ENCODE data around the gene SPTBN4. TPM values are rescaled to one million over a fixed set of nuclear protein-coding genes. Genes with fewer than 3 reads are reported as not detected.

SPTBN4 gene
- total RNA-seq, 5 donors from 2014 or later (not counting 1 experiment from before 2014, with no cell fraction given), result 0.37 to 1.2 (median 0.66) TPM

DNA sequence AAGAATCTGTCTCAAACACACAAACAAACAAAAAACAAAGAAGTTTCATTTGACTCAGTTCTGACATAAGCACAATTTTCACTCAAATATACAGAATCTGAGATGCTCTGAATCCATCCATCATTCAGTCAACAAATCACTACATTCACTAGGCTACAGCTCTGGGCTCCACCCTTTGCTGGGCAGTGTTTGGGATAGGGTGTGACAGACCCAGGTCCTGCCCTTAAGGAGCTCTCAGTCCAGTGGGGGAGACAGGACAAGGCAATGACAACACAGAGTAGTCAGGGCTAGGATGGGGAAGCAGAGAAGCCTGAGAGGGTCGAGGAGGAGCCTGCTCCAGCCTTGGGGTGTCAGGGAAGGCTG lies 45.3 kb downstream of the SPTBN4 start:
- H3K36me3 Mint-ChIP-seq, result no peaks in the 10 kb centered on the region
- H3K4me3 Mint-ChIP-seq, result peak overlapping the region in 1 of 3 donors; percentile 62
- H3K36me3 ChIP-seq (ENCODE audit: control insufficient read depth in 2 of 2, extremely low read depth in 1 of 2, insufficient read depth in 1 of 2, low read length in 1 of 2), result no peaks in the 10 kb centered on the region
- H3K4me3 ChIP-seq (ENCODE audit: control insufficient read depth in 1 of 2, extremely low read depth in 1 of 2, low read length in 1 of 2), result no peak overlapping the region
- CTCF ChIA-PET, result no interaction called here
- peaks cover 0 to 5% of the 10 kb centered on the region in 2 experiments for H3K4me1 ChIP-seq (ENCODE audit: control insufficient read depth in 1 of 2, extremely low read depth in 1 of 2, insufficient read depth in 2 of 2, low read length in 2 of 2)
- no peak for DNase-seq
- peaks cover 4 to 6% (median 6%) of the 10 kb centered on the region in 3 donors for H3K4me1 Mint-ChIP-seq
- WGBS (ENCODE audit: insufficient coverage), result 11% methylated on average over 1 of the region's 1 CpG
- POLR2A ChIA-PET, result no interaction called here
- no peak overlapping the region for H3K27ac ChIP-seq (ENCODE audit: low read length)
- no peak for ATAC-seq (replicated peaks in 1 of 4)
- H3K9me3 ChIP-seq, result no peaks in the 10 kb centered on the region
- peaks cover 14 to 60% of the 10 kb centered on the region in 2 experiments for H3K27me3 ChIP-seq (replicated peaks in 1 of 2; ENCODE audit: control insufficient read depth in 2 of 2, extremely low read depth in 1 of 2, insufficient read depth in 2 of 2, low read length in 1 of 2)
- no peaks in the 10 kb centered on the region for H3K9me3 Mint-ChIP-seq
- peaks cover 46 to 48% of the 10 kb centered on the region in 2 donors for H3K27me3 Mint-ChIP-seq
- no peak overlapping the region for H3K27ac Mint-ChIP-seq

- peaks cover 4 to 6% (median 6%) of the 10 kb centered on the region in 3 donors for H3K4me1 Mint-ChIP-seq
- no peak for DNase-seq
- no peaks in the 10 kb centered on the region for H3K9me3 Mint-ChIP-seq
- no peak overlapping the region for H3K27ac Mint-ChIP-seq
- POLR2A ChIA-PET, result no interaction called here
- ATAC-seq (replicated peaks in 1 of 4), result peak in 2 of 4 experiments; percentile 23 to 24
- no peak overlapping the region for H3K4me3 ChIP-seq (ENCODE audit: control insufficient read depth in 1 of 2, extremely low read depth in 1 of 2, low read length in 1 of 2)
- no peaks in the 10 kb centered on the region for H3K36me3 Mint-ChIP-seq
- H3K4me3 Mint-ChIP-seq, result peak overlapping the region in 1 of 3 donors; percentile 62
- CTCF ChIA-PET, result no interaction called here
- H3K27me3 Mint-ChIP-seq, result peaks cover 46 to 52% of the 10 kb centered on the region in 2 donors
- no peaks in the 10 kb centered on the region for H3K36me3 ChIP-seq (ENCODE audit: control insufficient read depth in 2 of 2, extremely low read depth in 1 of 2, insufficient read depth in 1 of 2, low read length in 1 of 2)
- peaks cover 0 to 5% of the 10 kb centered on the region in 2 experiments for H3K4me1 ChIP-seq (ENCODE audit: control insufficient read depth in 1 of 2, extremely low read depth in 1 of 2, insufficient read depth in 2 of 2, low read length in 2 of 2)
- H3K9me3 ChIP-seq, result no peaks in the 10 kb centered on the region
- peaks cover 14 to 63% of the 10 kb centered on the region in 2 experiments for H3K27me3 ChIP-seq (replicated peaks in 1 of 2; ENCODE audit: control insufficient read depth in 2 of 2, extremely low read depth in 1 of 2, insufficient read depth in 2 of 2, low read length in 1 of 2)
- WGBS (ENCODE audit: insufficient coverage), result 11% methylated on average over 105 of the region's 105 CpGs
- no peak overlapping the region for H3K27ac ChIP-seq (ENCODE audit: low read length)
These were observed 45.9 kb downstream of the SPTBN4 start for GRCh38 chr19:40512473-40513344.

GRCh38 chr19:40513345-40513678 lies 46.5 kb downstream of the SPTBN4 start:
- ATAC-seq (replicated peaks in 1 of 4) (no peak), DNase-seq (no peak)
- Histone ChIP-seq H3K4me1 (ENCODE audit: control insufficient read depth in 1 of 2, extremely low read depth in 1 of 2, insufficient read depth in 2 of 2, low read length in 2 of 2) (peaks cover 0 to 5% of the 10 kb centered on the region in 2 experiments), H3K27ac (ENCODE audit: low read length) (no peak overlapping the region), H3K9me3 (no peaks in the 10 kb centered on the region), H3K36me3 (ENCODE audit: control insufficient read depth in 2 of 2, extremely low read depth in 1 of 2, insufficient read depth in 1 of 2, low read length in 1 of 2) (no peaks in the 10 kb centered on the region), H3K27me3 (replicated peaks in 1 of 2; ENCODE audit: control insufficient read depth in 2 of 2, extremely low read depth in 1 of 2, insufficient read depth in 2 of 2, low read length in 1 of 2) (peaks cover 14 to 60% of the 10 kb centered on the region in 2 experiments), H3K4me3 (ENCODE audit: control insufficient read depth in 1 of 2, extremely low read depth in 1 of 2, low read length in 1 of 2) (no peak overlapping the region)
- WGBS (ENCODE audit: insufficient coverage), result 70% methylated on average over 25 of the region's 27 CpGs
- Mint-ChIP-seq H3K4me3 (peak overlapping the region in 1 of 3 donors; percentile 29), H3K9me3 (no peaks in the 10 kb centered on the region), H3K4me1 (peaks cover 4 to 6% (median 6%) of the 10 kb centered on the region in 3 donors), H3K27me3 (peaks cover 46 to 54% of the 10 kb centered on the region in 2 donors), H3K27ac (no peak overlapping the region), H3K36me3 (no peaks in the 10 kb centered on the region)
- ChIA-PET CTCF (no interaction called here), POLR2A (no interaction called here)

- H3K4me1 ChIP-seq (ENCODE audit: control insufficient read depth in 1 of 2, extremely low read depth in 1 of 2, insufficient read depth in 2 of 2, low read length in 2 of 2), result peaks cover 0 to 5% of the 10 kb centered on the region in 2 experiments
- H3K27ac ChIP-seq (ENCODE audit: low read length), result no peak overlapping the region
- H3K9me3 ChIP-seq, result no peaks in the 10 kb centered on the region
- POLR2A ChIA-PET, result no interaction called here
- no peaks in the 10 kb centered on the region for H3K36me3 Mint-ChIP-seq
- peaks cover 14 to 62% of the 10 kb centered on the region in 2 experiments for H3K27me3 ChIP-seq (replicated peaks in 1 of 2; ENCODE audit: control insufficient read depth in 2 of 2, extremely low read depth in 1 of 2, insufficient read depth in 2 of 2, low read length in 1 of 2)
- no peak for ATAC-seq (replicated peaks in 1 of 4)
- H3K4me1 Mint-ChIP-seq, result peaks cover 4 to 6% (median 6%) of the 10 kb centered on the region in 3 donors
- DNase-seq, result no peak
- no CpG with 5 or more reads among the region's 4 CpGs for WGBS (ENCODE audit: insufficient coverage)
- CTCF ChIA-PET, result no interaction called here
- H3K4me3 ChIP-seq (ENCODE audit: control insufficient read depth in 1 of 2, extremely low read depth in 1 of 2, low read length in 1 of 2), result no peak overlapping the region
- H3K27me3 Mint-ChIP-seq, result peaks cover 41 to 51% of the 10 kb centered on the region in 2 donors
- peak overlapping the region in 1 of 3 donors; percentile 29 for H3K4me3 Mint-ChIP-seq
- no peaks in the 10 kb centered on the region for H3K36me3 ChIP-seq (ENCODE audit: control insufficient read depth in 2 of 2, extremely low read depth in 1 of 2, insufficient read depth in 1 of 2, low read length in 1 of 2)
- H3K27ac Mint-ChIP-seq, result no peak overlapping the region
- no peaks in the 10 kb centered on the region for H3K9me3 Mint-ChIP-seq
These were observed 47.0 kb downstream of the SPTBN4 start for GRCh38 chr19:40513741-40514315.

GRCh38 chr19:40517248-40517647 lies 50.4 kb downstream of the SPTBN4 start:
- no peaks in the 10 kb centered on the region for H3K36me3 ChIP-seq (ENCODE audit: control insufficient read depth in 2 of 2, extremely low read depth in 1 of 2, insufficient read depth in 1 of 2, low read length in 1 of 2)
- no peak overlapping the region for H3K27ac Mint-ChIP-seq

DNA sequence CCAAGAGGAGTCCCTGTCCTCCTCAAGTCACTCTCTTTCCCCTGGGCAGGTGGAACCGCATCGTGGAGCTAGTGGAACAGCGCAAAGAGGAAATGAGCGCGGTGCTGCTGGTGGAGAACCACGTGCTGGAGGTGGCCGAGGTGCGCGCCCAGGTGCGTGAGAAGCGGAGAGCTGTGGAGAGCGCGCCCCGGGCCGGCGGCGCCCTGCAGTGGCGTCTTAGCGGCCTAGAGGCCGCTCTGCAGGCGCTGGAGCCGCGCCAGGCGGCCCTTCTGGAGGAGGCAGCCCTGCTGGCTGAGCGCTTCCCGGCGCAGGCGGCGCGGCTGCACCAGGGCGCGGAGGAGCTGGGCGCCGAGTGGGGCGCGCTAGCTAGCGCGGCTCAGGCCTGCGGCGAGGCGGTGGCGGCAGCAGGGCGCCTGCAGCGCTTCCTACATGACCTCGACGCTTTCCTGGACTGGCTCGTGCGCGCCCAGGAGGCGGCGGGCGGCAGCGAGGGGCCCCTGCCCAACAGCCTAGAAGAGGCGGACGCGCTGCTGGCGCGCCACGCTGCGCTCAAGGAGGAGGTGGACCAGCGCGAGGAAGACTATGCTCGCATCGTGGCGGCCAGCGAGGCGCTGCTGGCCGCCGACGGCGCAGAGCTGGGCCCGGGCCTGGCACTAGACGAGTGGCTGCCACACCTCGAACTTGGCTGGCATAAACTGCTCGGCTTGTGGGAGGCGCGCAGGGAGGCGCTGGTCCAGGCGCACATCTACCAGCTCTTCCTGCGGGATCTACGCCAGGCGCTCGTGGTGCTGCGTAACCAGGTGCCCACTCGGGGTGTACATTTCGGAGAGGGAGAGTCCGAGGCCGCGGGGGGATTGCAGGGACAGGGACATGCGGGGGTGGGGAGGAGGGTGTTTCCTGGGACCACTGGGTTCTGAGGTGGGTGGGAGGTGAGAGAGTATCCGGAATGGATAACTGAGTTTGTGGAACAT lies 52.8 kb downstream of the SPTBN4 start:
- Mint-ChIP-seq H3K4me1 (peaks cover 0 to 5% (median 4%) of the 10 kb centered on the region in 3 donors), H3K4me3 (peak overlapping the region in 1 of 3 donors; percentile 31), H3K9me3 (no peaks in the 10 kb centered on the region), H3K27me3 (peaks cover 17 to 29% of the 10 kb centered on the region in 2 donors), H3K36me3 (no peaks in the 10 kb centered on the region), H3K27ac (no peak overlapping the region)
- ChIA-PET POLR2A (no interaction called here), CTCF (no interaction called here)
- Histone ChIP-seq H3K9me3 (no peaks in the 10 kb centered on the region), H3K27me3 (replicated peaks in 1 of 2; ENCODE audit: control insufficient read depth in 2 of 2, extremely low read depth in 1 of 2, insufficient read depth in 2 of 2, low read length in 1 of 2) (peaks cover 6 to 43% of the 10 kb centered on the region in 2 experiments), H3K36me3 (ENCODE audit: control insufficient read depth in 2 of 2, extremely low read depth in 1 of 2, insufficient read depth in 1 of 2, low read length in 1 of 2) (no peaks in the 10 kb centered on the region), H3K27ac (ENCODE audit: low read length) (no peak overlapping the region), H3K4me3 (ENCODE audit: control insufficient read depth in 1 of 2, extremely low read depth in 1 of 2, low read length in 1 of 2) (no peak overlapping the region), H3K4me1 (ENCODE audit: control insufficient read depth in 1 of 2, extremely low read depth in 1 of 2, insufficient read depth in 2 of 2, low read length in 2 of 2) (no peaks in the 10 kb centered on the region)
- DNase-seq, result no peak
- peak in 1 of 4 experiments; percentile 32 for ATAC-seq (replicated peaks in 1 of 4)
- WGBS (ENCODE audit: insufficient coverage), result 15% methylated on average over 89 of the region's 91 CpGs

More at GRCh38 chr19:40517248-40517647, 50.4 kb downstream of the SPTBN4 start:
- POLR2A ChIA-PET, result interaction anchor here in 1 of 2 donors (0.6 kb wide), 1 partner anchor 8 kb away, joined by 12 read pairs; no protein-coding TSS in a partner anchor
- CTCF ChIA-PET, result no interaction called here
- Mint-ChIP-seq H3K4me1 (peaks cover 2 to 7% (median 6%) of the 10 kb centered on the region in 3 donors), H3K9me3 (no peaks in the 10 kb centered on the region), H3K4me3 (no peak overlapping the region), H3K36me3 (no peaks in the 10 kb centered on the region), H3K27me3 (peaks cover 28 to 47% of the 10 kb centered on the region in 2 donors)
- Histone ChIP-seq H3K27me3 (replicated peaks in 1 of 2; ENCODE audit: control insufficient read depth in 2 of 2, extremely low read depth in 1 of 2, insufficient read depth in 2 of 2, low read length in 1 of 2) (peaks cover 14 to 51% of the 10 kb centered on the region in 2 experiments), H3K4me1 (ENCODE audit: control insufficient read depth in 1 of 2, extremely low read depth in 1 of 2, insufficient read depth in 2 of 2, low read length in 2 of 2) (peaks cover 0 to 3% of the 10 kb centered on the region in 2 experiments), H3K27ac (ENCODE audit: low read length) (no peak overlapping the region), H3K4me3 (ENCODE audit: control insufficient read depth in 1 of 2, extremely low read depth in 1 of 2, low read length in 1 of 2) (no peak overlapping the region), H3K9me3 (no peaks in the 10 kb centered on the region)
- DNase-seq (no peak), ATAC-seq (replicated peaks in 1 of 4) (no peak)
- WGBS (ENCODE audit: insufficient coverage), result 73% methylated on average over 3 of the region's 9 CpGs

Measured in T-cell (primary cell).